ENCODE data around the gene TMEM242.

Gene TMEM242

GRCh38 chr6:157366648-157367047 lies 43.3 kb upstream of the TMEM242 start:
- WGBS, result 89% methylated on average over 9 of the region's 11 CpGs
- H3K79me1 ChIP-seq (replicated peaks; ENCODE audit: low read length, poor library complexity, severe bottlenecking), result no peaks in the 10 kb centered on the region
- no peak overlapping the region for H2AFZ ChIP-seq (ENCODE audit: low read depth, low read length)

DNA sequence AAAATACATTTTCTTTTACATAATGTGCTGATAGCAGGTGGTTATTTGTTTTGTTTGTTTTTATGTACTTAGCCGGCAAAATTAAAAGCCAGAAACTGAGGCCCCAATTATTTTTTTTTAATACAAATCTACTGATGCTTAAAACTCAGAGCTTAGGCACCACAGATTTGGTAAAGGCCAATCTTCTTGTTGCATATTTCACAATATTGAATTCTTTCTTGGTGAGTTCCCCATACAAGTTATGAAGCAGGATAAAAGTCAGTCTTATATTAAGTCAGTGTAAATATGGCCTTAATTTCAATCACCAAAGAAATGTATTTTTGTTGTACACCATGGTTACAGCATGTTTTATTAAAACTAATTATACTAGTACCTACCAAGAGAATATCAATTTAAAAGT lies 41.4 kb upstream of the TMEM242 start:
- Histone ChIP-seq H3K4me1 (ENCODE audit: control insufficient read depth, insufficient read depth, low read depth, low read length) (no peaks in the 10 kb centered on the region), H4K91ac (ENCODE audit: low read length) (no peak overlapping the region), H3K4ac (ENCODE audit: low read depth in 1 of 2, low read length in 2 of 2) (no peak overlapping the region), H2BK5ac (ENCODE audit: low read depth, low read length, poor library complexity, severe bottlenecking) (no peak overlapping the region), H2BK12ac (ENCODE audit: low read length in 2 of 2) (no peak overlapping the region), H2BK120ac (ENCODE audit: low read depth, low read length) (no peak overlapping the region), H3K18ac (ENCODE audit: low read depth in 1 of 2, low read length in 2 of 2) (no peak overlapping the region), H3K4me3 (ENCODE audit: insufficient read depth in 1 of 2, low read depth in 1 of 2, low read length in 2 of 2) (no peak overlapping the region), H2AK5ac (ENCODE audit: low read length, severe bottlenecking) (no peak overlapping the region), H3K36me3 (ENCODE audit: control insufficient read depth in 1 of 2, insufficient read depth in 2 of 2, low read depth in 1 of 2, low read length in 2 of 2) (no peaks in the 10 kb centered on the region), H3K14ac (ENCODE audit: low read length in 2 of 2) (no peak overlapping the region), H2BK15ac (ENCODE audit: low read depth, poor library complexity, severe bottlenecking) (no peak overlapping the region), H3K4me2 (ENCODE audit: low read length, poor library complexity, severe bottlenecking) (no peak overlapping the region), H3K27ac (ENCODE audit: low read length, poor library complexity, severe bottlenecking) (no peak overlapping the region), H3K9ac (ENCODE audit: low read length) (no peak overlapping the region), H2AFZ (ENCODE audit: low read depth, low read length) (no peak overlapping the region), H3K9me3 (ENCODE audit: control insufficient read depth, low read length) (no peaks in the 10 kb centered on the region), H3K23ac (ENCODE audit: low read length in 2 of 2) (no peak overlapping the region), H3K27me3 (ENCODE audit: control insufficient read depth in 1 of 2, insufficient read depth in 1 of 2, low read length in 2 of 2) (no peaks in the 10 kb centered on the region), H3K79me1 (replicated peaks; ENCODE audit: low read length, poor library complexity, severe bottlenecking) (no peaks in the 10 kb centered on the region), H4K8ac (ENCODE audit: low read length) (no peak overlapping the region)
- no CpG with 5 or more reads among the region's 1 CpG for WGBS
- DNase-seq, result no peak

More at GRCh38 chr6:157366648-157367047, 43.3 kb upstream of the TMEM242 start:
- Histone ChIP-seq H3K18ac (ENCODE audit: low read depth in 1 of 2, low read length in 2 of 2) (no peak overlapping the region), H3K4me2 (ENCODE audit: low read length, poor library complexity, severe bottlenecking) (no peak overlapping the region), H3K14ac (ENCODE audit: low read length in 2 of 2) (no peak overlapping the region), H3K27me3 (ENCODE audit: control insufficient read depth in 1 of 2, insufficient read depth in 1 of 2, low read length in 2 of 2) (no peaks in the 10 kb centered on the region), H2BK5ac (ENCODE audit: low read depth, low read length, poor library complexity, severe bottlenecking) (no peak overlapping the region), H3K4me3 (ENCODE audit: insufficient read depth in 1 of 2, low read depth in 1 of 2, low read length in 2 of 2) (no peak overlapping the region), H2AK5ac (ENCODE audit: low read length, severe bottlenecking) (no peak overlapping the region), H3K4ac (ENCODE audit: low read depth in 1 of 2, low read length in 2 of 2) (no peak overlapping the region), H3K4me1 (ENCODE audit: control insufficient read depth, insufficient read depth, low read depth, low read length) (no peaks in the 10 kb centered on the region), H4K91ac (ENCODE audit: low read length) (no peak overlapping the region), H3K27ac (ENCODE audit: low read length, poor library complexity, severe bottlenecking) (no peak overlapping the region), H3K36me3 (ENCODE audit: control insufficient read depth in 1 of 2, insufficient read depth in 2 of 2, low read depth in 1 of 2, low read length in 2 of 2) (no peaks in the 10 kb centered on the region), H2BK12ac (ENCODE audit: low read length in 2 of 2) (no peak overlapping the region), H3K23ac (ENCODE audit: low read length in 2 of 2) (no peak overlapping the region), H3K9me3 (ENCODE audit: control insufficient read depth, low read length) (no peaks in the 10 kb centered on the region), H3K9ac (ENCODE audit: low read length) (no peak overlapping the region), H2BK120ac (ENCODE audit: low read depth, low read length) (no peak overlapping the region), H2BK15ac (ENCODE audit: low read depth, poor library complexity, severe bottlenecking) (no peak overlapping the region), H4K8ac (ENCODE audit: low read length) (no peak overlapping the region)
- no peak for DNase-seq

- H3K4me3 ChIP-seq (ENCODE audit: insufficient read depth in 1 of 2, low read depth in 1 of 2, low read length in 2 of 2), result no peak overlapping the region
- no peak overlapping the region for H2BK15ac ChIP-seq (ENCODE audit: low read depth, poor library complexity, severe bottlenecking)
- no peak overlapping the region for H3K14ac ChIP-seq (ENCODE audit: low read length in 2 of 2)
- no peak overlapping the region for H2BK12ac ChIP-seq (ENCODE audit: low read length in 2 of 2)
- no peak overlapping the region for H3K18ac ChIP-seq (ENCODE audit: low read depth in 1 of 2, low read length in 2 of 2)
- no peak overlapping the region for H2AK5ac ChIP-seq (ENCODE audit: low read length, severe bottlenecking)
- H2BK5ac ChIP-seq (ENCODE audit: low read depth, low read length, poor library complexity, severe bottlenecking), result no peak overlapping the region
- H3K23ac ChIP-seq (ENCODE audit: low read length in 2 of 2), result no peak overlapping the region
- H3K27ac ChIP-seq (ENCODE audit: low read length, poor library complexity, severe bottlenecking), result no peak overlapping the region
- no peak overlapping the region for H3K4ac ChIP-seq (ENCODE audit: low read depth in 1 of 2, low read length in 2 of 2)
- 74% methylated on average over 3 of the region's 3 CpGs for WGBS
- H4K91ac ChIP-seq (ENCODE audit: low read length), result no peak overlapping the region
- no peak overlapping the region for H2AFZ ChIP-seq (ENCODE audit: low read depth, low read length)
- no peaks in the 10 kb centered on the region for H3K4me1 ChIP-seq (ENCODE audit: control insufficient read depth, insufficient read depth, low read depth, low read length)
- no peak for DNase-seq
- H3K9ac ChIP-seq (ENCODE audit: low read length), result no peak overlapping the region
- H3K27me3 ChIP-seq (ENCODE audit: control insufficient read depth in 1 of 2, insufficient read depth in 1 of 2, low read length in 2 of 2), result peaks cover 0 to 9% of the 10 kb centered on the region in 2 experiments
- H3K4me2 ChIP-seq (ENCODE audit: low read length, poor library complexity, severe bottlenecking), result no peak overlapping the region
- H3K9me3 ChIP-seq (ENCODE audit: control insufficient read depth, low read length), result no peaks in the 10 kb centered on the region
- H4K8ac ChIP-seq (ENCODE audit: low read length), result no peak overlapping the region
- H2BK120ac ChIP-seq (ENCODE audit: low read depth, low read length), result no peak overlapping the region
- no peaks in the 10 kb centered on the region for H3K36me3 ChIP-seq (ENCODE audit: control insufficient read depth in 1 of 2, insufficient read depth in 2 of 2, low read depth in 1 of 2, low read length in 2 of 2)
- H3K79me1 ChIP-seq (replicated peaks; ENCODE audit: low read length, poor library complexity, severe bottlenecking), result no peaks in the 10 kb centered on the region
Measured at GRCh38 chr6:157361886-157362285, 38.6 kb upstream of the TMEM242 start.

GRCh38 chr6:157358287-157358686 lies 35.0 kb upstream of the TMEM242 start:
- no peak overlapping the region for H3K23ac ChIP-seq (ENCODE audit: low read length in 2 of 2)
- H3K18ac ChIP-seq (ENCODE audit: low read depth in 1 of 2, low read length in 2 of 2), result no peak overlapping the region
- H2AK5ac ChIP-seq (ENCODE audit: low read length, severe bottlenecking), result no peak overlapping the region
- no peak overlapping the region for H3K4ac ChIP-seq (ENCODE audit: low read depth in 1 of 2, low read length in 2 of 2)
- no peak overlapping the region for H3K4me2 ChIP-seq (ENCODE audit: low read length, poor library complexity, severe bottlenecking)
- WGBS, result 74% methylated on average over 8 of the region's 8 CpGs
- H2BK12ac ChIP-seq (ENCODE audit: low read length in 2 of 2), result no peak overlapping the region
- no peak for DNase-seq
- H2BK5ac ChIP-seq (ENCODE audit: low read depth, low read length, poor library complexity, severe bottlenecking), result no peak overlapping the region
- no peaks in the 10 kb centered on the region for H3K79me1 ChIP-seq (replicated peaks; ENCODE audit: low read length, poor library complexity, severe bottlenecking)
- H4K91ac ChIP-seq (ENCODE audit: low read length), result no peak overlapping the region
- H2AFZ ChIP-seq (ENCODE audit: low read depth, low read length), result no peak overlapping the region
- no peak overlapping the region for H3K14ac ChIP-seq (ENCODE audit: low read length in 2 of 2)
- H3K27ac ChIP-seq (ENCODE audit: low read length, poor library complexity, severe bottlenecking), result no peak overlapping the region
- peaks cover 0 to 9% of the 10 kb centered on the region in 2 experiments for H3K27me3 ChIP-seq (ENCODE audit: control insufficient read depth in 1 of 2, insufficient read depth in 1 of 2, low read length in 2 of 2)
- no peak overlapping the region for H3K4me3 ChIP-seq (ENCODE audit: insufficient read depth in 1 of 2, low read depth in 1 of 2, low read length in 2 of 2)
- H4K8ac ChIP-seq (ENCODE audit: low read length), result no peak overlapping the region
- H2BK120ac ChIP-seq (ENCODE audit: low read depth, low read length), result no peak overlapping the region
- no peak overlapping the region for H3K9ac ChIP-seq (ENCODE audit: low read length)
- no peaks in the 10 kb centered on the region for H3K36me3 ChIP-seq (ENCODE audit: control insufficient read depth in 1 of 2, insufficient read depth in 2 of 2, low read depth in 1 of 2, low read length in 2 of 2)
- no peak overlapping the region for H2BK15ac ChIP-seq (ENCODE audit: low read depth, poor library complexity, severe bottlenecking)
- H3K9me3 ChIP-seq (ENCODE audit: control insufficient read depth, low read length), result no peaks in the 10 kb centered on the region
- no peaks in the 10 kb centered on the region for H3K4me1 ChIP-seq (ENCODE audit: control insufficient read depth, insufficient read depth, low read depth, low read length)
